H1 (cell line): ENCODE results near the gene REM2. TPM values are rescaled to one million over a fixed set of nuclear protein-coding genes. Genes with fewer than 3 reads are reported as not detected.

ENCODE experiments used
- CTCF ChIA-PET: fragments of 300-600 bp; sonication (Branson Sonifier 250); formaldehyde crosslinking; loops from one replicate; lab custom pipeline; 2021; ENCODE audit not compliant: partially characterized antibody; lab: Charles Lee
- POLR2A ChIA-PET: fragments of 300-600 bp; sonication (Branson Sonifier 250); formaldehyde crosslinking; loops from one replicate; lab custom pipeline; 2021; ENCODE audit warnings: inconsistent platforms; ENCODE audit not compliant: partially characterized antibody; lab: Charles Lee
- DNase-seq, 2 experiments: peaks; one replicate each; pipeline versions ENCODE4 v3.0.0 to v3.0.0-alpha.2; 2010 to 2022; ENCODE audit warnings: low spot score in 2 of 2, low read depth in 1 of 2, mixed read lengths in 1 of 2
- FAIRE-seq: peaks from 2 replicates; lab custom pipeline; 2011; peaks lifted over from hg19 to GRCh38; lab: Jason Lieb, UNC
- H2AFZ ChIP-seq: 2 replicates; pipeline ENCODE4 v1.8.1; 2012; ENCODE audit warnings: low read length, inconsistent platforms
- H2AK5ac ChIP-seq: 2 replicates; pipeline ENCODE4 v1.6.1; 2013; ENCODE audit warnings: low read depth, low read length
- H2BK120ac ChIP-seq: replicated peaks from 2 replicates; pipeline ENCODE3; 2013; ENCODE audit warnings: low read depth, low read length, inconsistent platforms
- H2BK12ac ChIP-seq: 2 replicates; pipeline ENCODE4 v1.6.1; 2013; ENCODE audit warnings: low read depth, low read length
- H2BK15ac ChIP-seq: 2 replicates; pipeline ENCODE4 v1.6.1; 2013; ENCODE audit warnings: low read length
- H2BK20ac ChIP-seq: 2 replicates; pipeline ENCODE4 v1.6.1; 2013; ENCODE audit warnings: low read length
- H2BK5ac ChIP-seq: 2 replicates; pipeline ENCODE4 v1.6.1; 2013; ENCODE audit warnings: low read depth, low read length
- H3K14ac ChIP-seq: 2 replicates; pipeline ENCODE4 v1.6.1; 2013; ENCODE audit warnings: inconsistent platforms; ENCODE audit not compliant: insufficient read length
- H3K18ac ChIP-seq: 2 replicates; pipeline ENCODE4 v1.6.1; 2013; ENCODE audit warnings: low read length; ENCODE audit errors: extremely low read depth
- H3K23ac ChIP-seq: 2 replicates; pipeline ENCODE4 v1.6.1; 2013; ENCODE audit warnings: inconsistent platforms; ENCODE audit not compliant: insufficient read length
- H3K23me2 ChIP-seq: 2 replicates; pipeline ENCODE4 v1.6.1; 2013; ENCODE audit warnings: low read depth, low read length
- H3K27ac ChIP-seq: 2 replicates; pipeline ENCODE4 v1.6.1; 2011; ENCODE audit warnings: low read depth, low read length, inconsistent platforms
- H3K27me3 ChIP-seq, 4 experiments: replicated peaks in 1 of 4; 1 replicate in 1 of 4; 2 replicates in 3 of 4; pipeline versions ENCODE4 v1.6.1 to v1.8.1; 2011 to 2013; ENCODE audit warnings: low read length in 3 of 4, mild to moderate bottlenecking in 3 of 4, inconsistent platforms in 2 of 4, mixed read lengths in 2 of 4, moderate library complexity in 1 of 4; ENCODE audit not compliant: control insufficient read depth in 3 of 4, insufficient read depth in 3 of 4; ENCODE audit errors: extremely low read depth in 1 of 4
- H3K36me3 ChIP-seq, 4 experiments: 2 replicates each; pipeline versions ENCODE4 v1.6.1 to v1.8.1; 2011 to 2013; ENCODE audit warnings: mild to moderate bottlenecking in 4 of 4, low read length in 3 of 4, moderate library complexity in 2 of 4, control low read depth in 1 of 4, inconsistent platforms in 1 of 4; ENCODE audit not compliant: insufficient read depth in 4 of 4, control insufficient read depth in 2 of 4
- H3K4ac ChIP-seq: replicated peaks from 2 replicates; pipeline ENCODE3; 2013; ENCODE audit warnings: low read length, low read depth, mixed read lengths, inconsistent platforms; ENCODE audit not compliant: insufficient read length
- H3K4me1 ChIP-seq, 4 experiments: replicated peaks in 1 of 4; 1 replicate in 1 of 4; 2 replicates in 3 of 4; pipeline versions ENCODE4 v1.6.1 to v1.8.1; 2011 to 2013; ENCODE audit warnings: low read length in 3 of 4, inconsistent platforms in 2 of 4, mixed read lengths in 1 of 4; ENCODE audit not compliant: insufficient read depth in 4 of 4, control insufficient read depth in 3 of 4
- H3K4me2 ChIP-seq, 2 experiments: 2 replicates each; pipeline versions ENCODE4 v1.6.1 to v1.8.1; 2011 to 2013; ENCODE audit warnings: low read depth in 2 of 2, low read length in 2 of 2, control low read depth in 1 of 2, inconsistent platforms in 1 of 2, mild to moderate bottlenecking in 1 of 2; ENCODE audit not compliant: insufficient read depth in 1 of 2
- H3K4me3 ChIP-seq, 4 experiments: fragments of 200-600, 300-600 bp in 1 of 4; sonication (generic), shearing (Covaris generic), sonication (Bioruptor Twin) in 1 of 4; 2 replicates each; pipeline versions ENCODE4 v1.5.1 to v1.8.1; 2011 to 2016; ENCODE audit warnings: low read length in 4 of 4, low read depth in 3 of 4, control low read depth in 2 of 4, inconsistent platforms in 2 of 4, mild to moderate bottlenecking in 2 of 4, mixed read lengths in 1 of 4, moderate library complexity in 1 of 4; ENCODE audit not compliant: insufficient read depth in 2 of 4; ENCODE audit errors: extremely low read depth in 1 of 4
- H3K56ac ChIP-seq: replicated peaks from 2 replicates; pipeline ENCODE3; 2013; ENCODE audit warnings: low read depth, mild to moderate bottlenecking, mixed read lengths, low read length, inconsistent platforms; ENCODE audit not compliant: insufficient read length
- H3K79me1 ChIP-seq: 2 replicates; pipeline ENCODE4 v1.6.1; 2013; ENCODE audit warnings: low read depth, low read length, control low read depth
- H3K79me2 ChIP-seq, 2 experiments: 2 replicates each; pipeline versions ENCODE4 v1.6.1 to v1.8.1; 2012 to 2013; ENCODE audit warnings: low read length in 2 of 2, mild to moderate bottlenecking in 2 of 2, inconsistent platforms in 1 of 2; ENCODE audit not compliant: insufficient read depth in 2 of 2, control insufficient read depth in 1 of 2
- H3K9ac ChIP-seq, 4 experiments: replicated peaks in 1 of 4; 1 replicate in 1 of 4; 2 replicates in 3 of 4; pipeline versions ENCODE4 v1.6.1 to v1.8.1; 2011 to 2013; ENCODE audit warnings: low read depth in 3 of 4, low read length in 3 of 4, control low read depth in 2 of 4, mild to moderate bottlenecking in 2 of 4, moderate library complexity in 2 of 4, inconsistent platforms in 1 of 4; ENCODE audit errors: extremely low read depth in 1 of 4
- H3K9me3 ChIP-seq, 2 experiments: 2 replicates each; pipeline versions ENCODE4 v1.6.1 to v1.8.1; 2012 to 2013; ENCODE audit warnings: mild to moderate bottlenecking in 2 of 2, moderate library complexity in 2 of 2, control low read depth in 1 of 2, inconsistent platforms in 1 of 2, low read depth in 1 of 2, low read length in 1 of 2, mixed read lengths in 1 of 2; ENCODE audit not compliant: insufficient read depth in 2 of 2
- H4K20me1 ChIP-seq, 2 experiments: replicated peaks in 1 of 2; 2 replicates each; pipeline versions ENCODE3 to v1.8.1; 2011 to 2013; ENCODE audit warnings: inconsistent platforms in 2 of 2, low read length in 2 of 2, mild to moderate bottlenecking in 1 of 2; ENCODE audit not compliant: insufficient read depth in 2 of 2, control insufficient read depth in 1 of 2
- H4K5ac ChIP-seq: 2 replicates; pipeline ENCODE4 v1.6.1; 2013; ENCODE audit warnings: low read length, low read depth, mixed read lengths, inconsistent platforms; ENCODE audit not compliant: insufficient read length
- H4K8ac ChIP-seq: 2 replicates; pipeline ENCODE4 v1.8.0; 2013; ENCODE audit warnings: mild to moderate bottlenecking, moderate library complexity, low read length, inconsistent platforms; ENCODE audit not compliant: insufficient read depth; ENCODE audit errors: extremely low read depth
- H4K91ac ChIP-seq: replicated peaks from 2 replicates; pipeline ENCODE3; 2013; ENCODE audit warnings: low read length, mixed read lengths, inconsistent platforms; ENCODE audit not compliant: insufficient read length
- ASH2L ChIP-seq: fragments of 200-600, 300-600 bp; sonication (generic); IDR thresholded peaks from one replicate; pipeline ENCODE4 v1.7.1; 2017; ENCODE audit warnings: low read length
- CHD2 ChIP-seq: IDR thresholded peaks from 2 replicates; pipeline ENCODE4 v1.6.1; 2012; ENCODE audit warnings: low read length, improper control_type of control experiment
- KDM4A ChIP-seq: IDR thresholded peaks from one replicate; pipeline ENCODE4 v1.7.1; 2012; ENCODE audit warnings: low read depth, mild to moderate bottlenecking, moderate library complexity, low read length, inconsistent platforms; ENCODE audit not compliant: severe bottlenecking
- MAFK ChIP-seq: IDR thresholded peaks from 2 replicates; pipeline ENCODE4 v1.6.1; 2012; ENCODE audit warnings: low read depth, mild to moderate bottlenecking, improper control_type of control experiment, low read length
- NANOG ChIP-seq: IDR thresholded peaks from 2 replicates; pipeline ENCODE4 v1.6.1; 2011; ENCODE audit warnings: low read length, low read depth, mild to moderate bottlenecking, inconsistent platforms; ENCODE audit not compliant: insufficient read depth, poor library complexity, severe bottlenecking
- PHF8 ChIP-seq: fragments of 200-600 bp; sonication (generic); conservative IDR thresholded peaks from 2 replicates; pipeline ENCODE4 v1.7.1; 2012; ENCODE audit warnings: low read depth, mild to moderate bottlenecking, inconsistent platforms, low read length, moderate library complexity
- TAF1 ChIP-seq: IDR thresholded peaks from 2 replicates; pipeline ENCODE4 v1.6.1; 2011; ENCODE audit warnings: mild to moderate bottlenecking, low read depth, low read length
- WGBS, 2 experiments: shearing (Covaris generic) in 1 of 2; methylation state at CpG; one replicate each; pipeline versions ENCODE4 v1.1.6 to v1.1.7; 2013 to 2015; ENCODE audit warnings: low lambda C conversion rate in 2 of 2, mixed read lengths in 2 of 2, inconsistent platforms in 1 of 2, low coverage in 1 of 2, missing lambda C conversion rate in 1 of 2; ENCODE audit not compliant: insufficient replicate concordance in 2 of 2, insufficient coverage in 1 of 2, insufficient read length in 1 of 2; ENCODE audit errors: extremely low coverage in 1 of 2, missing lambda C conversion rate in 1 of 2; 5-methylcytosine and 5-hydroxymethylcytosine counted together
- polyA plus RNA-seq, 7 experiments: library from polyadenylated mRNA; depleted of rRNA in 3 of 7; stranded (reverse) in 5 of 7; unstranded in 2 of 7; fragments of >200 nt in 5 of 7; fragments of 200-250 nt in 2 of 7; gene quantifications; 1 replicate in 5 of 7; 2 replicates in 1 of 7; 4 replicates in 1 of 7; pipeline versions ENCODE4 v1.2.1 to v1.2.3, GENCODE V29; 2011 to 2013; ENCODE audit warnings: missing spikeins in 2 of 7, mixed read lengths in 2 of 7
- total RNA-seq: library from RNA; stranded (reverse); fragmentation: NEBNext Ultra II Directional; extraction: Animal tissue kit (Norgen Biotek cat#: 25700); gene quantifications from 2 replicates; pipeline ENCODE4 v1.2.1, GENCODE V29; 2021

Gene REM2
- total and polyA plus RNA-seq, 2 of the 8 experiments (the other 6 are each of a cell fraction or from before 2014, with no cell fraction given) = 1.00 to 1.1 TPM

DNA sequence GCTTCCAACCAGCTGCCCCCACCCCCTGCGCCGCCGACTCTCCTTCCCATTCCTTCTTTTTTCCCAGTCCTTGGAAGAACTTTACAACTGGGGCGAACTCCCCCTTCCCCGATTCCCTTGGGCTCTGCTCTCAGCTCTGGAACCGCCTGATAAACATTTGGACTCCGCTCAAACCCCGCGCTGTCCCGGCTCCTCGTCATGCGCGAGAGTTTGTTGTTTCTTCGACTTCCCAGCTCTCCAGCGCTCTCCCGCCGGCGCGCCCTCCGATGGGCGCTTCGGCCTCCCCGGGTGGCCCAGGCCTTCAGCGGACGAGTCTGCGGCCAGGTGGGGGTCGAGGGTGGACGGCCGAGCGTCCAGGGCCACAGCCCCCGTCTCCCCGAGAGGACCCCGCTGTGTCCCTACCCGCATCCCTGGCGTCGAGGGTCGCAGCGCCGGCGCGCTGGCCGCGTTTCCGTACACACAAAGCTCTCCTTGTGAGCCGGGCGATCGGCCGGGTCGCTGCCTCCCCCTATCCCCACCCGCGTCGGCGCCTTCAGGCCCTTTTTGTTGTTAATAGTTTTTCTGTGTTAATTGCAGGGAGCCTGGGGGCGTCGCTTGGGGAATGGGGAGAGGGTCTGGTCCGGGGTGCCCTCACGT lies 45.8 kb upstream of the REM2 start:
- Histone ChIP-seq H3K18ac (peak overlapping the region; percentile 60), H3K79me2 (peaks cover 0 to 25% of the 10 kb centered on the region in 2 experiments; a peak in 1 of 4 replicates), H3K27ac (peak overlapping the region; percentile 53), H4K5ac (no peak overlapping the region), H3K14ac (no peak overlapping the region), H4K91ac (peak overlapping the region; percentile 1), H3K79me1 (peaks cover 8% of the 10 kb centered on the region), H3K9ac (peak overlapping the region; percentile 76 to 92 (median 84)), H3K56ac (peak overlapping the region; percentile 60), H3K27me3 (no peaks in the 10 kb centered on the region), H2BK20ac (no peak overlapping the region), H3K4me2 (peak overlapping the region; percentile 73 to 98), H4K20me1 (no peaks in the 10 kb centered on the region), H3K4ac (no peak overlapping the region), H2AFZ (0 out of 2 replicates have a peak overlapping the region, but pooled peaks have one; percentile 15), H3K23me2 (peaks cover 14% of the 10 kb centered on the region; the same call in 1 of the 2 replicates), H3K36me3 (peaks cover 8 to 31% (median 21%) of the 10 kb centered on the region in 4 experiments; a peak in 7 of 8 replicates), H2BK15ac (no peak overlapping the region), H3K23ac (no peak overlapping the region), H2BK12ac (no peak overlapping the region), H3K9me3 (no peaks in the 10 kb centered on the region), H2BK120ac (no peak overlapping the region), H3K4me1 (peaks cover 8 to 17% (median 14%) of the 10 kb centered on the region in 4 experiments), H2BK5ac (peak overlapping the region; percentile 77; the same call in 1 of the 2 replicates), H3K4me3 (peak overlapping the region; percentile 80 to 99 (median 87)), H4K8ac (peak overlapping the region; percentile 93), H2AK5ac (no peak overlapping the region)
- FAIRE-seq (no peak), DNase-seq (peak in 1 of 2 experiments; percentile 74)
- 0% methylated on average over 56 of the region's 57 CpGs; no CpG with 5 or more reads in 1 of the 2 experiments for WGBS, 2 experiments
- ChIA-PET POLR2A (interaction anchor here (0.6 to 16.3 kb wide), 19 partner anchors 9 to 257 kb away, joined by 3 to 203 read pairs (median 4); partner anchors contain the start of genes LRP10, MRPL52, PRMT5 and RBM23), CTCF (interaction anchor here (0.5 to 56.0 kb wide), 10 partner anchors 18 to 1811 kb away, joined by 3 to 1562 read pairs (median 7); partner anchors contain the start of genes LRP10, MMP14, MRPL52 and OXA1L)
- TF ChIP-seq NANOG = no peak
- peak; percentile 68; the same call in 1 of the 2 replicates for TF ChIP-seq TAF1
- TF ChIP-seq PHF8 = 0 out of 2 replicates have a peak, but pooled peaks have one; percentile 18
- no peak for TF ChIP-seq MAFK
- peak; percentile 42 for TF ChIP-seq KDM4A
- peak; percentile 20; the same call in 1 of the 2 replicates for TF ChIP-seq CHD2
- peak; percentile 22 for TF ChIP-seq ASH2L
